ENCODE results near the gene CALHM1. TPM values are rescaled to one million over a fixed set of nuclear protein-coding genes. Genes with fewer than 3 reads are reported as not detected.
A peak's percentile ranks its signal among the peaks of the same experiment; 100 is the strongest.

CALHM1 gene
- total RNA-seq, 2 experiments from 2014 or later: 0.13 TPM; not detected in 1

- peak overlapping the region; percentile 61 for H3K4me2 ChIP-seq (ENCODE audit: low read length)
- peak overlapping the region; percentile 95; the same call in 1 of the 2 replicates for H2AFZ ChIP-seq (ENCODE audit: low read length)
- H4K20me1 ChIP-seq (ENCODE audit: insufficient read depth, low read length): no peaks in the 10 kb centered on the region
- TF ChIP-seq EZH2phosphoT487 (IDR thresholded peaks at IDR 0.05; ENCODE audit: borderline replicate concordance, low read depth, low read length) (no peak), CTCF (conservative IDR thresholded peaks at IDR 0.05; ENCODE audit: low read length) (no peak)
- no peaks in the 10 kb centered on the region for H3K36me3 ChIP-seq (ENCODE audit: insufficient read depth, low read length)
- no peak overlapping the region for H3K4me3 ChIP-seq (ENCODE audit: low read depth, low read length, poor library complexity, severe bottlenecking)
- no peaks in the 10 kb centered on the region for H3K9me3 ChIP-seq (ENCODE audit: low read length)
- peaks cover 74% of the 10 kb centered on the region for H3K4me1 ChIP-seq (ENCODE audit: insufficient read depth, low read length, poor library complexity, severe bottlenecking)
- H3K79me2 ChIP-seq (ENCODE audit: insufficient read depth, low read depth, low read length): no peaks in the 10 kb centered on the region
- H3K9me2 ChIP-seq (ENCODE audit: insufficient read depth, low read length): no peaks in the 10 kb centered on the region
- BruUV-seq (replicated peaks): no TSS peak
- no peak for DNase-seq (ENCODE audit: low spot score)
- intact Hi-C loops (cut with micrococcal nuclease; ENCODE audit: unreplicated experiment): no loop called here
- POLR2A ChIA-PET: interaction anchor here (0.6 to 4.2 kb wide), 5 partner anchors 9 to 608 kb away, joined by 3 to 13 read pairs (median 4); no protein-coding TSS in a partner anchor
- CTCF ChIA-PET (ENCODE audit: unreplicated experiment): no interaction called here
- H3K27ac ChIP-seq (ENCODE audit: low read depth, low read length, poor library complexity, severe bottlenecking): peak overlapping the region; percentile 76
Measured at GRCh38 chr10:103466734-103467133, 8.0 kb upstream of the CALHM1 start.

DNA sequence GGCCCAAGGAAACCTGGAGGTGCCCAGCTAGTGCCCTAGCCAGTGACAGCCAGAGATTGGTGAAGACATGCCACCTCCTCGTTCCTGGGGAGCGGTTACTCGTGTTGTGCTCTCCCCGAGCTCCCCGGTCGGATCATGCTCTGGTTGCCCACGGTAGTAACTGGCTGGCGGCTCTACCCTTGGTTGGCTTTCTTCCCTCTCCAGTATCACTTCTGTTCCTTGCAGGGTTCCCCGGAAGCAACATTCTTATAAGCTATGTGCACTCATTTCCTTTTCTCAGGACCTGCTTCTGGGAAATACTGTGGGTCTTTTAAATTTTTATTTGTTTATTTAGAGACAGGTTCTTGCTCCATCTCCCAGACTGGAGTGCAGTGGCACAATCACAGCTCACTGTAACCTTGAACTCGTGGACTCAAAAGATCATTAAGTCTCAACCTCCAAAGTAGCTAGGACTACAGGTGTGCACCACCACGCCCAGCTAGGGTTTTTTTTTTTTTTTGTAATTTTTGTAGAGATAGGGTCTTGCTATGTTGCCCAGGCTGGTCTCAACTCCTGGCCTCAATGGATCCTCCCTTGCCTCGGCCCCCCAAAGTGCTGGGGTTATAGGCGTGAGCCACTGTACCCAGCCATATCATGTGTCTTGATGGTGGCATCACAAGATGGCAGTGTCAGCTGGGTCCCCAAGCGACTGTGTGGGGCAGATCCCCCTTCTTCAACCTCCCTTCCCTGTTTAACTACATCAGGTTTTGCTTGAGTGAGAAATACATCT, 6.9 kb upstream of the CALHM1 start:
- peak overlapping the region; percentile 63; the same call in 1 of the 2 replicates for H2AFZ ChIP-seq (ENCODE audit: low read length)
- H3K36me3 ChIP-seq (ENCODE audit: insufficient read depth, low read length): no peaks in the 10 kb centered on the region
- CTCF ChIA-PET (ENCODE audit: unreplicated experiment): interaction anchor here (1.1 kb wide), 1 partner anchor 10 kb away, joined by 4 read pairs; no protein-coding TSS in a partner anchor
- H3K4me2 ChIP-seq (ENCODE audit: low read length): peak overlapping the region; percentile 49
- TF ChIP-seq EZH2phosphoT487 (IDR thresholded peaks at IDR 0.05; ENCODE audit: borderline replicate concordance, low read depth, low read length): no peak
- TF ChIP-seq CTCF (conservative IDR thresholded peaks at IDR 0.05; ENCODE audit: low read length): no peak
- DNase-seq (ENCODE audit: low spot score): no peak
- POLR2A ChIA-PET: interaction anchor here (0.6 to 4.2 kb wide), 3 partner anchors 10 to 45 kb away, joined by 3 to 13 read pairs (median 4); no protein-coding TSS in a partner anchor
- H3K9me2 ChIP-seq (ENCODE audit: insufficient read depth, low read length): no peaks in the 10 kb centered on the region
- H4K20me1 ChIP-seq (ENCODE audit: insufficient read depth, low read length): no peaks in the 10 kb centered on the region
- peaks cover 63% of the 10 kb centered on the region for H3K4me1 ChIP-seq (ENCODE audit: insufficient read depth, low read length, poor library complexity, severe bottlenecking)
- no peaks in the 10 kb centered on the region for H3K9me3 ChIP-seq (ENCODE audit: low read length)
- H3K4me3 ChIP-seq (ENCODE audit: low read depth, low read length, poor library complexity, severe bottlenecking): no peak overlapping the region
- intact Hi-C loops (cut with micrococcal nuclease; ENCODE audit: unreplicated experiment): no loop called here
- no peaks in the 10 kb centered on the region for H3K79me2 ChIP-seq (ENCODE audit: insufficient read depth, low read depth, low read length)
- no TSS peak for BruUV-seq (replicated peaks)
- H3K27ac ChIP-seq (ENCODE audit: low read depth, low read length, poor library complexity, severe bottlenecking): peak overlapping the region; percentile 52

GRCh38 chr10:103463499-103463898, 4.8 kb upstream of the CALHM1 start:
- Histone ChIP-seq H3K4me2 (ENCODE audit: low read length) (no peak overlapping the region), H3K27ac (ENCODE audit: low read depth, low read length, poor library complexity, severe bottlenecking) (no peak overlapping the region), H3K9me2 (ENCODE audit: insufficient read depth, low read length) (no peaks in the 10 kb centered on the region), H3K79me2 (ENCODE audit: insufficient read depth, low read depth, low read length) (no peaks in the 10 kb centered on the region), H4K20me1 (ENCODE audit: insufficient read depth, low read length) (no peaks in the 10 kb centered on the region), H3K4me1 (ENCODE audit: insufficient read depth, low read length, poor library complexity, severe bottlenecking) (peaks cover 67% of the 10 kb centered on the region), H2AFZ (ENCODE audit: low read length) (no peak overlapping the region), H3K4me3 (ENCODE audit: low read depth, low read length, poor library complexity, severe bottlenecking) (no peak overlapping the region), H3K36me3 (ENCODE audit: insufficient read depth, low read length) (no peaks in the 10 kb centered on the region), H3K9me3 (ENCODE audit: low read length) (no peaks in the 10 kb centered on the region)
- no peak for TF ChIP-seq EZH2phosphoT487 (IDR thresholded peaks at IDR 0.05; ENCODE audit: borderline replicate concordance, low read depth, low read length)
- no peak for TF ChIP-seq CTCF (conservative IDR thresholded peaks at IDR 0.05; ENCODE audit: low read length)
- intact Hi-C loops (cut with micrococcal nuclease; ENCODE audit: unreplicated experiment): no loop called here
- POLR2A ChIA-PET: interaction anchor here (0.7 to 1.2 kb wide), 4 partner anchors 8 to 588 kb away, joined by 3 to 4 read pairs (median 3); no protein-coding TSS in a partner anchor
- CTCF ChIA-PET (ENCODE audit: unreplicated experiment): no interaction called here
- BruUV-seq (replicated peaks): no TSS peak
- no peak for DNase-seq (ENCODE audit: low spot score)
